Activated CD4-positive, alpha-beta T cell treated with anti-CD3 and anti-CD28 coated beads, Interleukin-2, Interleukin-4, amounts not matched to agents 100 ng/mL and 50 ng/mL, durations not matched to agents 16 hours and 8 hours (primary cell): ENCODE results near the gene ARID5B.
A peak's percentile ranks its signal among the peaks of the same experiment; 100 is the strongest.

Source experiments
- DNase-seq: peaks from one replicate; pipeline ENCODE4 v3.0.0-alpha.2; 2020; ENCODE audit warnings: low spot score

Gene ARID5B

DNA sequence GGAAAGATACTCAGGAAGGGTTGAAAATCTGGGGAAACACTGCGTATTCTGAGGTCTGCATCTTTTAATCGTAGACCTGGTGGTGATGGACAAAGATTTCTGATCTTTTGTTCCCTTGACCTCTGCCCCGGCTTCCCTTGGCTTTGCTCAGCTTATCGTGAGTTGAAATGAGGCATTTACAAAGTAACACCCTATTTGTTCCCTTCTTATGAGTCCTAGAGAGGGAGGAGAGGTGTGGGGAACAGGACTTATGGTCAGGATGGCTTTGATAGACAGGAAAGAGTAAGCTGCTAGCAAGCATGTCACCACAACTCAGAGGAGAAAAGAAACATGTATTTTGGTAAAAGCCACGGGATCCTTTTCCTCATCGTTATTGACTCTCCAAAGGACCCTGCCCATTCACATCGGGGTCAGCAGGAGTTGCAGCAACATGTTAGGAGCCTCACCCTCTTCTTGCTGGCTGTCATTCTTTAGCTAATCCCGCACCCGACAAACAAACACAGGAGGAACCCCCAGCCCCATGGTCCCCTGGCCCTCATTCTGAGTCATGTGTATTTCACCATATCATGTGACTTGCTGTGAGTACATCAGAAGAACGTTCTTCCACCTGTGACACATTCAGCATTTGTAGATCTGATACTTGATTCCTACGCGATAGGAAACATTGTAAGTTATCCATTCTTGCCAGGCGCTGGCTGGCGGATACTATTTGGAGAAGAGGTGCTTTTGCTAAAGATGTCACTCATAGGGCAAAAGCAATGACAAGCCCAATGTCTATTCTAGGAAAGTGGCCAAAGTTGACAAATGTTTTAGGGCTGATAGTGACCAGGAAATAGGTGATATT, 197.0 kb downstream of the ARID5B start:
- DNase-seq, result no peak

DNA sequence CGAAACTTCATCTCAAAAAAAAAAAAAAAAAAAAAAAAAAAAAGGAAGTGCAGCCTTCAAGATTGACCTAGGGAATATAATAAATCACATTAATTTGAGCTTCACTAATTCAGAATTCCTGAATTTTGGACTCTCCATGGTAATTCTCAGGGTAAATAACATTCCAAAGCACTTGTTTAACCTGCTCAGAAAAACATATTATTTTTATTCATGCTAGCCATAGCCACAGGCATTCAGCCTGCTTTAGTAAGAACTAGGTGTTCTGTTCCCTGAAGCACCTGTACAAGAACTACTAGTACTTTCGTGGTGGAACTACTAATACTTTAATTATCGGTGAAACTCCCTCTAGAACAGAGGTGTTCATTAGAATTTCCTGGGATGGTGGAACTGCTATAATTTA, 197.8 kb downstream of the ARID5B start:
- DNase-seq, result no peak

GRCh38 chr10:62103857-62104256, 202.4 kb downstream of the ARID5B start:
- DNase-seq, result no peak

- no peak for DNase-seq
Measured at GRCh38 chr10:62106929-62107519, 205.5 kb downstream of the ARID5B start.

DNA sequence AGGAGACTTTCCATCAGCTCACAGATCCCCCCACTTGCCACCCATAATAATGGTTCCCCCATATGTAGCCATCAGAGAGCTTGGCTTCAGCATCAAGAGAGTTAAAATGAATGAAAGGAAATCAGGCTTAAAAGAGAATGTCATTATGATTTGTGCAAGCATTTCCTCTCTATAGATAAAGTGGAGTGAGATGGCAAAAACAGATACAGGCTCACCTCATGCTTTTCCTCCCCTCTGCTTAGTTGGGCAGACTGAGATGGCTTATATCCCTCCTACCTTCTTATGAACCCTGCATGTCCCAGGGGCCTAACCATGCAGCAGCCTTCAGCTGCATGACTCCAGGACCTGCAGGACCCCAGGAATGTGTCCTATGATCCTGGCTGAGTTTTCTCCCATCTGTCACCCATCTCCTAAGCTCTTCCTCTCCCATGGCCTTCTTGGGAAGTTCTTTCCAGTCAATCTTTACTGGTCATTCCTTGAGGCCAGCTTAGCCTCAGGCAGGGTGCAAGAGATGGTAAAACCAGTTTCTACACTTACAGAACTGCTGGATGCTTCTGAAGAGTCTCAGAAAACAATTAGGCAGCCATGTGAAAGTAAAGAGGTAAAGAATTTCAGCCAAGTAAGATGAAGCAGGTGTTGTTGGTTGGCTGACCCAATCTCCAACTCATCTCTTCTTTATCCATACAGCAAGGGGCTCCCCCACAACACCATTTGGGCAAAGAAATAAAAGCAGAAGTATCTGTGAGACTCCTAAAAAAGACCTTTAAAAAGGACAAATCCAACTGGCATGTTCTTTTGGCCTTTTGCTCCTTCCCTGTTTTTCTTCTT, 207.5 kb downstream of the ARID5B start:
- DNase-seq, result no peak

- DNase-seq, result no peak
Measured at GRCh38 chr10:62109587-62110293, 208.2 kb downstream of the ARID5B start.

DNA sequence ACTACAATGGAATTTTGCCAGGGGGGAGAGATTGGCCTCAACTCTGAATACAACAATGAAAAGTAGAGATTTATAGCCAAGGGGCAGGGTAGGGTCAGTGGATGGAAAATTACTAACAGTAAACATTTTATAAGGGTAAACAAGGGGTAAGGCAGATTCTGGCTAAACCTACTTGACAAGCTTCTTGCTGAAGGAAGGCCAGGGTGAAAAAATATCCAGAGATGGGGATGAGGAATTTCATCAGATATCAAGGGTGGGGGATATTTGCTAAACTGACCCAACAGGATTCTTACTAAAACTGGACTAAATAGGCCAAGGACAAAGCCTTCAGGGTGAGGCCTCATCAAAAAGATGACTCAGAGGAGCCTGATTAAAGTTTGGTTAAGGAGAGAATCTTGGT, 210.8 kb downstream of the ARID5B start:
- DNase-seq, result no peak

DNA sequence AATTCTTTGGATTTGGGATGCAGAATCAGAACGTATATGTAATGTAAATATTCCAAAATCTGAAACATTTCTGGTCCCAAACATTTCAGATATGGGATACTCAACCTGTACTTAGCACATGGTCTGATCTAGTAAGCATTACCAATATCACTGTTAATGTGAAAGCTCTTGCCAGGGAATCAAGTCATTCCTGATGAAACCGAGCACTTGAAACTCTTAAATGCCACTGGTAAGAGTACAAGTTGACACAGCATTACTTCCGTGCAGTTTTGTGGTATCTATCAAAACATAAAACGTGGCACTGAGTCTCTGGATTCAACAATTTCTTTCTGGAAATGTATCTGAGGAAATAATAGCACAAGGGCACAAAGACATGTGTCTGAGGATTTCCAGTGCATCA, 211.5 kb downstream of the ARID5B start:
- DNase-seq, result no peak

GRCh38 chr10:62113680-62114079, 212.2 kb downstream of the ARID5B start:
- DNase-seq, result peak; percentile 57

- no peak for DNase-seq
Measured at GRCh38 chr10:62115321-62115720, 213.8 kb downstream of the ARID5B start.

DNA sequence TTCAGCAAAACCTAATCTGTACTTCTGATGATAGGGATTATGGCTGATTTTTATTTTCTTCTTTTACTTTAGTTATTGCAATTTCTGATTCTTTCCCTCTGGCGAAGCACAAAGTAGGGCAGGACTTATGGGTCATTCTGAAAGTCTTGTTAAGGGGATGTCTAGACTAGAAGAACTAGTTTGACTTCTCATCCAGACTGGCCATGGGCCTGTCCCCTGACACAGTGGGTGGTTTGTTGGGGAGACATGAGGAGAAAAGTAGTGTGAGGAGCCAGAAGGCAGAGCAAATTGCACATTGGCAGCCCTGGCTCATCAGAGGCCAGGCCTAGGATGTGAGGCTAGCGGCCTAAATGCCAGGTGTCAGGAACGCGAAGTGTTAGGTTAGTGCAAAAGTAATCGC, 214.3 kb downstream of the ARID5B start:
- no peak for DNase-seq

DNA sequence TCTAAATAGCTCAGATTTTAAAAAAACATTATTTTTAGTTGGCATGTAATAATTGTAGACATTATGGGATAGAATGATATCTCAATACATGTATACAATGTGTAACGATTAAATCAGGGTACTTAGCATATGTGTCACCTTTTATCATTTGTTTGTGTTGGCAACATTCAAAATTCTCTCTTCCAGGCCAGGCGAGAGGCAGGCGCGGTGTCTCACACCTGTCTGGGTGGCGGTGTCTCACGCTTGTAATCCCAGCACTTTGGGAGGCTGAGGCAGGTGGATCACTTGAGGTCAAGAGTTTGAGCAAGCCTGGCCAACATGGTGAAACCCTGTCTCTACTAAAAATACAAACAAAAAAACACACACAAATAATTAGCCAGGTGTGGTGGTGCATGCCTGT, 215.4 kb downstream of the ARID5B start:
- no peak for DNase-seq

GRCh38 chr10:62121187-62121530, 219.7 kb downstream of the ARID5B start:
- DNase-seq, result peak; percentile 67

GRCh38 chr10:62127975-62128374, 226.5 kb downstream of the ARID5B start:
- no peak for DNase-seq

DNA sequence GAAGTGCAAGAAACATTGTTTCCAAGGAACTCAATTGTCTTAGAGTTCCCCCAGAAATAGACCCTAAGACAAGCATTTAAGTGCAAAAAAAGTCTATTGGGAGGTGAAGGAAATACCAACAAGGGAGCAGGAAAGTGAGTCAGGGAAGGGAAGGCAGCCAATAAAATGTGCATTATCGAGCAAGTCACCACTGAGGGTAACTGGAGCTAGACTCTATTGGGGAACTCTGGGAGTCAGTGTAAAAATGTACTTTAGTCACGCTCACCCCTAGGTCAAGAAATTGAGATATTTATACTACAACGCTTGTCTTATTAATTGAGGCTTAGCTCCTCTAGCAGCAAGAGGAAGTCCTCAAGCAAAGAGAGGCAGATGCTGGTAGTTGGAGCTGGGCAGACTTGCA, 229.4 kb downstream of the ARID5B start:
- no peak for DNase-seq

- no peak for DNase-seq
Measured at GRCh38 chr10:62131724-62132123, 230.2 kb downstream of the ARID5B start.

GRCh38 chr10:62133618-62134017, 232.1 kb downstream of the ARID5B start:
- peak; percentile 59 for DNase-seq

- no peak for DNase-seq
Measured at GRCh38 chr10:62136931-62137330, 235.4 kb downstream of the ARID5B start.
